Measurements from ENCODE around the gene TMEM208.

The TMEM208 gene

DNA sequence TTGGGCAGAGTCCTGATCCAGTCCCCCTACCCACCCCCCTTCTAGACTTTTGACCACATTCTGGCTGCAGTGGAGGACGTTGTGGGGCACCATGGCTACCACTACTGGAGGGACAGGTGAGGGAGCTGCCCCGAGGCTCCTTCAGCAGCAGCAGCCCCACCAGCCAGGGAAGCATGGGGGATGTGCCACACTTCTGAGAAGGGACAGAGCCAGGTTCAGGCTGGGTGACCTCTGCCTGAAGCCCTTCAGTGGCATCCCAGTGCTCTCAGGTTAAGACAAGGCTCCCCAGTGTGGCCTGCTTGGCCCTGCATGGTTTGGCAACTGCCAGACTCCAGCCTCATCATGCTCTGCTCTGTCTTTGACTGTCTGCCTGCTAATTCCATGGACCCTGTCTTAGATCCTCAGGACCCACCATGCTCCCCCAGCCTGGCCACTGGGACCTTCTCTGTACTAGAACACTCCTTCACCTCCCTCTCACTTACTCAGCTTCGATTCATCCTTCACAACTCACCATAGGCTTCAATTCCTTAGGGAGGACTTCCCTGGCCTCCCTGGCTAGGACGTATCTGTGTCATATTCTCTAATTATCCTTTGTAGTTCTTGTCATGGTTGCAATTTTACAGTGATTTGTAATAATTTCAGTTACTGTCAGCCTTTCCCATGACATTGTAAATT, 30.7 kb downstream of the TMEM208 start:
- H3K27ac ChIP-seq: no peak overlapping the region
- ChIA-PET CTCF (interaction anchor here (1.2 kb wide), 1 partner anchor 208 kb away, joined by 4 read pairs; no protein-coding TSS in a partner anchor), POLR2A (ENCODE audit: low non-redundant PET) (no interaction called here)
- TF ChIP-seq, protein P1, sequence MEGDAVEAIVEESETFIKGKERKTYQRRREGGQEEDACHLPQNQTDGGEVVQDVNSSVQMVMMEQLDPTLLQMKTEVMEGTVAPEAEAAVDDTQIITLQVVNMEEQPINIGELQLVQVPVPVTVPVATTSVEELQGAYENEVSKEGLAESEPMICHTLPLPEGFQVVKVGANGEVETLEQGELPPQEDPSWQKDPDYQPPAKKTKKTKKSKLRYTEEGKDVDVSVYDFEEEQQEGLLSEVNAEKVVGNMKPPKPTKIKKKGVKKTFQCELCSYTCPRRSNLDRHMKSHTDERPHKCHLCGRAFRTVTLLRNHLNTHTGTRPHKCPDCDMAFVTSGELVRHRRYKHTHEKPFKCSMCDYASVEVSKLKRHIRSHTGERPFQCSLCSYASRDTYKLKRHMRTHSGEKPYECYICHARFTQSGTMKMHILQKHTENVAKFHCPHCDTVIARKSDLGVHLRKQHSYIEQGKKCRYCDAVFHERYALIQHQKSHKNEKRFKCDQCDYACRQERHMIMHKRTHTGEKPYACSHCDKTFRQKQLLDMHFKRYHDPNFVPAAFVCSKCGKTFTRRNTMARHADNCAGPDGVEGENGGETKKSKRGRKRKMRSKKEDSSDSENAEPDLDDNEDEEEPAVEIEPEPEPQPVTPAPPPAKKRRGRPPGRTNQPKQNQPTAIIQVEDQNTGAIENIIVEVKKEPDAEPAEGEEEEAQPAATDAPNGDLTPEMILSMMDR (conservative IDR thresholded peaks at IDR 0.05; ENCODE audit: low read depth): no peak
- DNase-seq (ENCODE audit: low spot score): no peak

DNA sequence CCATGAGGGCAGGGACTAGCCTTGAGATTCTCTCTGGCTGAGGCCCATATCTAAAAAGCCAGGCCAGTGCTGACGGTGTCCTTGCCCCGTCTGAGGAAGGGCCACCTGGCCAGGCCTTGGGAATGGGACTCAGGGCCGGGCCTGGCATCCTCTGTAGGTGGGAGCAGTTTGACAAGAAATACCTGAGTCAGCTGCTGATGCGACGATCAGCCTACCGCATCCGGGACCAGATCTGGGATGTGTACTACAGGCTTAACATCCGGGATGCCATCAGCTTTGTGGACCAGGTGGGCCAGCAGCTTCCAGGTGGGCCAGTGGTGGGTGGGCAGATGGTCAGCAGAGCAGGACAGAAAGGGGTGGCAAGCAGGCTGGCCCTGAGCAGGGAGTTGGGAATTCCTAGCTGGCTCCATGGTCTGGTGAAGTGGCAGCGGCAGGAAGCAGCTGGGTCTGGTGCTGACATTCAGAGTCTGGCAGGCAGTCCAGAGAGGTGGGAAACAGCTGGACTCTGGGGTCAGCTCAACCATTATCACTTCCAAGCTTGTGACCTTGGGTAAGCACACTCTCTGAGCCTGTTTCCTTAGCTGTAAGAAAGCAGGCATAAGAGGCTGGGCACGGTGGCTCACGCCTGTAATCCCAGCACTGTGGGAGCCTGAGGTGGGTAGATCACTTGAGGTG, 31.4 kb downstream of the TMEM208 start:
- ChIA-PET CTCF (interaction anchor here (1.2 kb wide), 1 partner anchor 208 kb away, joined by 4 read pairs; no protein-coding TSS in a partner anchor), POLR2A (ENCODE audit: low non-redundant PET) (no interaction called here)
- DNase-seq (ENCODE audit: low spot score): no peak
- TF ChIP-seq, protein P1 (conservative IDR thresholded peaks at IDR 0.05; ENCODE audit: low read depth): no peak
- no peak overlapping the region for H3K27ac ChIP-seq

DNA sequence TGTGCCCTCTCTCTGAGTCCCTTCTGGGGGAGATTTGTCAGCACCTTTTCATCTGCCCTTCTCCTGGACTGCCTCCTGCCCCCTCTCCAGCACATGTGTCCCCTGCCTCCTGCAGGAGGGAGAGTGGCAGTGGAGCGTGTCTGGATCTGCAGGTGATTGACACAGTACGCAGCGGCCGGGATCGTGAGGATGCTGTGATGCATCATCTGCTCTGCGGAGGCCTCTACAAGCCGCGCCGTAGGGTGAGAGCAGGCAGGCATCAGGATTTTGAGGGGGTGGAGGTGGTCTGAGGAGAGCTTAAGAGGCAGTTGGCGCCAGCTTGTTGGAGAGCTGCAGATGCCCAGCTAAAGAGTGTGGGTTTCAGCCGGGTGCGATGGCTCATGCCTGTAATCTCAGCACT, 32.8 kb downstream of the TMEM208 start:
- ChIA-PET CTCF (interaction anchor here (0.7 to 1.9 kb wide), 4 partner anchors 11 to 184 kb away, joined by 4 to 12 read pairs (median 8); partner anchors contain the start of gene PLEKHG4), POLR2A (ENCODE audit: low non-redundant PET) (no interaction called here)
- TF ChIP-seq, protein P1 (conservative IDR thresholded peaks at IDR 0.05; ENCODE audit: low read depth): no peak
- H3K27ac ChIP-seq: no peak overlapping the region
- DNase-seq (ENCODE audit: low spot score): no peak

DNA sequence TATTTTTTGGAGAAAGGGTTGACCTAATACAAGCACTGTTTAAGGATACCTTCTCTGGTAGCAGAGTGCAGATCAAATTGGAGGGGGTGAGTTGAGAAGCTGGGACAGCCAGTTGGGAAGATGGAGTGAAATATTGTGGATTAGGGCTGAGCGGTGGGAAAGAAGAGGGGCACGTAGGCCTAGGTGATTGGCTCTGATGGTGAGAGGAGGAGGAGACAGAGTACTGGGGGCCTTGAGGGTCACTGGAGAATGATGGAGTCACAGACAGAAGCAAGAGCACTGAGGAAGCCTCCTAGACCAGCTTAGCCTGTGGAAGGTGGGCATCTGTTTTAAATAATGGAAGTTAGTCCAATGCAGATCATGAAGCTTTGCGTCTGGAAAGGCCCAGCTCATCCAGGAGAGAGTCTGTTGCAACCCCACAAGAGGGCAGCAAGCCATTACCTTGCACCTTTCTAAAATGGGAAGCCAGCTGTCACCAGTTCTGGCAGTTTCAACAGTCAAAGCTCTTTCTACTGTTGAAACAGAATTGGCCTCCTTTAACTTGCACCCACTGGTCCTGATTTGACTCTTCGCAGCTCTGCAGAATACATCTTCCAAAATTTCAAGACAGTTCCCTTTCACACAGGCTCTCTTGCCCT, 33.6 kb downstream of the TMEM208 start:
- no peak overlapping the region for H3K27ac ChIP-seq
- TF ChIP-seq, protein P1 (conservative IDR thresholded peaks at IDR 0.05; ENCODE audit: low read depth): peak; percentile 58
- POLR2A ChIA-PET (ENCODE audit: low non-redundant PET): no interaction called here
- no peak for DNase-seq (ENCODE audit: low spot score)
- CTCF ChIA-PET: interaction anchor here (0.6 to 1.9 kb wide), 17 partner anchors 10 to 207 kb away, joined by 3 to 12 read pairs (median 4); partner anchors contain the start of gene PLEKHG4

DNA sequence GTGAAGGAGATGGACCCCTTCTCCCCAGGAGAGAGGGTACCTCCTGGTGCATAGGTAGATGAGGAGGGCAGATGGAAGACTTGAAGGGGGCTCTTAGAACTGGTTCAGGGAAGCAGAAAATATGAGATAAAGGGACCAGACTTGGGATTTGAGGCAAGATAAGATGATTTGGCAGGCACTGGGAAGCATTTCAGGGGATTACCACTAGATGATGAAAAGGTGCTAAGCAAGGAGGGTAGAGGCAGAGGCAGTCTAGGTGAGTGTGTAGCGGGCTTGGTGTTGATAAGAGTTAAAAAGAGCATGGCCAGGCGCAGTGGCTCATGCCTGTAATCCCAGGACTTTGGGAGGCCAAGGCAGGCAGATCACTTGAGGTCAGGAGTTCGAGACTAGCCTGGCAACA, 36.3 kb downstream of the TMEM208 start:
- ChIA-PET CTCF (no interaction called here), POLR2A (ENCODE audit: low non-redundant PET) (no interaction called here)
- TF ChIP-seq, protein P1 (conservative IDR thresholded peaks at IDR 0.05; ENCODE audit: low read depth): no peak

DNA sequence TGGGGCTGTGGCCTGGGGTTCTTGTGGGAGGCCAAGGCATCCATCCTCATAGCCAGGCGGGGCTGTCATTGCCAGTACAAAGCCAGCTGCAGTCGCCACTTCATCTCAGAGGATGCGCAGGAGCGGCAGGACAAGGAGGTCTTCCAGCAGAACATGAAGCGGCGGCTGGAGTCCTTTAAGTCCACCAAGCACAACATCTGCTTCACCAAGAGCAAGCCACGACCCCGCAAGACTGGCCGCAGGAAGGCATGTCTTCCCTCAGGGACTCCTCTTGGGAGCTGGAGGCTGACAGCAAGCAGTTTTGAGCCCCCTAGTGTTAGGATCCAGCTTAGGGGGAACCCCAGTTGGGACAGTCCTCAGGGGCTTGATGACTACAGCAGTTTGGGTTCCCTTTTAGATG, 37.3 kb downstream of the TMEM208 start:
- TF ChIP-seq, protein P1 (conservative IDR thresholded peaks at IDR 0.05; ENCODE audit: low read depth): no peak
- ChIA-PET POLR2A (ENCODE audit: low non-redundant PET) (no interaction called here), CTCF (interaction anchor here (0.7 kb wide), 1 partner anchor 15 kb away, joined by 3 read pairs; no protein-coding TSS in a partner anchor)
- no peak overlapping the region for H3K27ac ChIP-seq
- no peak for DNase-seq (ENCODE audit: low spot score)

More for the DNA sequence above, 36.3 kb downstream of the TMEM208 start:
- no peak for DNase-seq (ENCODE audit: low spot score)
- H3K27ac ChIP-seq: no peak overlapping the region

Measured in RWPE1 (cell line).